ENCODE measurements around the gene RPL36A.

Gene RPL36A

DNA sequence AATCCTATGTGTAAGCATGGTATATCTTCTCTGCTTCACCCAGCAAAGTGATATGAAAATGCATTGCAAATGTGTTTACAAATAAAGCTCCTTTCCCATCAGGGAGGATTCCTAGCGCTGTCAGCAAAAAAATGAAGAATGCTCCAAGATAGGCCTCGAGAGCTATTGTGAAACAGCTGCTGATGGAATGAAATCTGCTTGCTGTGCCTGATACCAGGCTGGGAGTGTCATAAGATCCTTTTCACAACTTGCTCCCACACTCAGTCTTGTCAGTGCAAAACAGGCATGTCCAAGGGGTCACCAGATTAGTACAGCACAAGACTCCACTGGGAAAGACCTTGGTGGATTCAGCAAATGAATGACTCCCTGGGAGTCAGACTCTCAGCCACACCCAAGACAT, 51.3 kb downstream of the RPL36A start:
- DNase-seq (ENCODE audit: low spot score): no peak
